Measurements from ENCODE around the gene MAPRE3.

MAPRE3 gene

DNA sequence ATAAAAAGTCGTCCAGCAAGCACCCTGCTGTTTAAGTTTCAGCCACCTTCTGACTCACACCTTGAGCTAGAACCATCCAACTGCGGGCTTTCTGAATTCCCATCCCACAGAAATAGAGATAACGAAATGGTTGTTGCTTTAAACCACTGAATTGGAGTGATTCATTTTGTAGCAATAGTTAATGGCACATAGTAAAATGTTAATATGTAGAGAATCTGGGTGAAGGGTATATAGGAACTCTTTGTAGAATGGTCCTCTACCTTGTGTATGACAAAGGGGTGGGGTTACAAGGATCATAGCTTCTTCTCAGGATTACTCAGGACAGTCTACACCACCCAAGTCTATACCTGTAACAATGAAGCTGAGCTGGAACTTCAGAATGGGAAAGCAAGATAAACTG, 2.4 kb upstream of the MAPRE3 start:
- TF ChIP-seq CTCF (IDR thresholded peaks at IDR 0.05; ENCODE audit: insufficient read depth, missing control alignments): no peak
- FAIRE-seq: no peak
- no peak for DNase-seq (ENCODE audit: insufficient read length, low spot score)

GRCh38 chr2:26969077-26969844, 1.2 kb upstream of the MAPRE3 start:
- no peak for TF ChIP-seq CTCF (IDR thresholded peaks at IDR 0.05; ENCODE audit: insufficient read depth, missing control alignments)

GRCh38 chr2:26970928-26971627, 641 bp downstream of the MAPRE3 start:
- no peak for FAIRE-seq
- TF ChIP-seq CTCF (IDR thresholded peaks at IDR 0.05; ENCODE audit: insufficient read depth, missing control alignments): no peak
- DNase-seq (ENCODE audit: insufficient read length, low spot score): no peak

More at GRCh38 chr2:26969077-26969844, 1.2 kb upstream of the MAPRE3 start:
- DNase-seq (ENCODE audit: insufficient read length, low spot score) (no peak), FAIRE-seq (no peak)

GRCh38 chr2:26971911-26972786, 1.7 kb downstream of the MAPRE3 start:
- DNase-seq (ENCODE audit: insufficient read length, low spot score) (no peak), FAIRE-seq (no peak)
- TF ChIP-seq CTCF (IDR thresholded peaks at IDR 0.05; ENCODE audit: insufficient read depth, missing control alignments): no peak

DNA sequence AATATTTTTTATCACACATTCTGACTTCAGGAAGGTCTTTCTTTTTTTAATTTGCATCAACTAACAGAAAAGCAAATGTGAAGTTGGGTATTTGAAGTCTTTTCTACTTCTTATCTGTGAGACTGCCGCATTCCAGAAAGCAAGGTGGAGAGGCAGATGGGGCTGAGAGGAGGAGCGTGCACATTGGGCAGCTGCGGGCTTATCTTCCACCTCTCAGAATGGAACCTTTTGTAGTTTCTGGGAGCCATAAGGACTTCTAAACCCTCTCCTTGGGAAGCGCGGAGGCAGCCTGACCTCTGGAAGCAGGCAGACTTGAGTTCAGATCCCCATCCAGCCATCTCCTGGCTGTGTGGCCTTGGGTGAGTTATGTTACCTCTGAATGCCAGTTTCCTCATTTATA, 3.9 kb downstream of the MAPRE3 start:
- no peak for FAIRE-seq
- no peak for DNase-seq (ENCODE audit: insufficient read length, low spot score)
- no peak for TF ChIP-seq CTCF (IDR thresholded peaks at IDR 0.05; ENCODE audit: insufficient read depth, missing control alignments)

DNA sequence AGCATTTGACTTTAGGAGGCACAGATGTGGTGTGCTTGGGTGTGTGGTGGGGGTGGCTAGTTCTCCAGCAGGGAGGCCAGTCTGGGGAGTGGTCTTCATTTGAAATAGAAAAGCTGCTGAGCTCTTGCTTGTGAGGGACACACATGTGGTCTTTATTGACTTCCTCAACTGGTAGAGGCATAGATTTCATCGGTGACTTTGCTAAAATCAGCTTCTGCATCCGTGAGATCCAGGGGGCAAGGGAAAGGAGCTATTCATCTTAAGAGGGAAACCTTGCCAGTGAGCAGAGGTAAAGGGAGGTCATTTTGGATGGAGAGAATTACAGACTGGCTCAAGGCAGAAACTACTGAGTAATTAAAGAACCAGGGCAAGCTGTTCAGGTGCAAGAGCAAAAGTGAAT, 4.7 kb downstream of the MAPRE3 start:
- FAIRE-seq: no peak
- no peak for DNase-seq (ENCODE audit: insufficient read length, low spot score)
- TF ChIP-seq CTCF (IDR thresholded peaks at IDR 0.05; ENCODE audit: insufficient read depth, missing control alignments): no peak

All from D721Med (cell line).